ENCODE results near the gene SLAMF7. TPM values are rescaled to one million over a fixed set of nuclear protein-coding genes. Genes with fewer than 3 reads are reported as not detected.

SLAMF7 gene
- total RNA-seq, 1 donor from 2014 or later, result not detected

DNA sequence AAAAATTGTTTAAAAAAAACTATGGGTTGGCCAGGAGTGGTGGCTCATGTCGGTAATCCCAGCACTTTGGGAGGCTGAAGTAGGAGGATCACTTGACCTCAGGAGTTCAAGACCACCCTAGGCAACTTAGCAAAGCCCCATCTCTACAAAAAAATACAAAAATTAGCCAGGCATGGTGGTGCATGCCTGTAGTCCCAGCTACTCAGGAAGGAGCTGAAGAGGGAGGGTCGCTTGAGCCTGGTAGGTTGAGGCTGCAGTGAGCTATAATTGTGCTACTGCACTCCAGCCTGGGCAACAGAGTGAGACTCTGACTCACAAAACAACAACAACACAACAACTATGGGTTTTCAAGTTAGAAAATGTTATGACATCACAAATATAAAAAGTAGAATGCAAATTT lies 16.4 kb downstream of the SLAMF7 start:
- Histone ChIP-seq H3K9me3 (no peaks in the 10 kb centered on the region), H3K4me1 (no peaks in the 10 kb centered on the region), H3K36me3 (no peaks in the 10 kb centered on the region), H3K27ac (no peak overlapping the region), H3K27me3 (no peaks in the 10 kb centered on the region), H3K4me3 (no peak overlapping the region)
- TF ChIP-seq, protein P1, sequence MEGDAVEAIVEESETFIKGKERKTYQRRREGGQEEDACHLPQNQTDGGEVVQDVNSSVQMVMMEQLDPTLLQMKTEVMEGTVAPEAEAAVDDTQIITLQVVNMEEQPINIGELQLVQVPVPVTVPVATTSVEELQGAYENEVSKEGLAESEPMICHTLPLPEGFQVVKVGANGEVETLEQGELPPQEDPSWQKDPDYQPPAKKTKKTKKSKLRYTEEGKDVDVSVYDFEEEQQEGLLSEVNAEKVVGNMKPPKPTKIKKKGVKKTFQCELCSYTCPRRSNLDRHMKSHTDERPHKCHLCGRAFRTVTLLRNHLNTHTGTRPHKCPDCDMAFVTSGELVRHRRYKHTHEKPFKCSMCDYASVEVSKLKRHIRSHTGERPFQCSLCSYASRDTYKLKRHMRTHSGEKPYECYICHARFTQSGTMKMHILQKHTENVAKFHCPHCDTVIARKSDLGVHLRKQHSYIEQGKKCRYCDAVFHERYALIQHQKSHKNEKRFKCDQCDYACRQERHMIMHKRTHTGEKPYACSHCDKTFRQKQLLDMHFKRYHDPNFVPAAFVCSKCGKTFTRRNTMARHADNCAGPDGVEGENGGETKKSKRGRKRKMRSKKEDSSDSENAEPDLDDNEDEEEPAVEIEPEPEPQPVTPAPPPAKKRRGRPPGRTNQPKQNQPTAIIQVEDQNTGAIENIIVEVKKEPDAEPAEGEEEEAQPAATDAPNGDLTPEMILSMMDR (IDR thresholded peaks at IDR 0.05), result no peak
- intact Hi-C loops (cut with DNase I), result no loop called here
- DNase-seq (ENCODE audit: low spot score in 2 of 2), result no peak

DNA sequence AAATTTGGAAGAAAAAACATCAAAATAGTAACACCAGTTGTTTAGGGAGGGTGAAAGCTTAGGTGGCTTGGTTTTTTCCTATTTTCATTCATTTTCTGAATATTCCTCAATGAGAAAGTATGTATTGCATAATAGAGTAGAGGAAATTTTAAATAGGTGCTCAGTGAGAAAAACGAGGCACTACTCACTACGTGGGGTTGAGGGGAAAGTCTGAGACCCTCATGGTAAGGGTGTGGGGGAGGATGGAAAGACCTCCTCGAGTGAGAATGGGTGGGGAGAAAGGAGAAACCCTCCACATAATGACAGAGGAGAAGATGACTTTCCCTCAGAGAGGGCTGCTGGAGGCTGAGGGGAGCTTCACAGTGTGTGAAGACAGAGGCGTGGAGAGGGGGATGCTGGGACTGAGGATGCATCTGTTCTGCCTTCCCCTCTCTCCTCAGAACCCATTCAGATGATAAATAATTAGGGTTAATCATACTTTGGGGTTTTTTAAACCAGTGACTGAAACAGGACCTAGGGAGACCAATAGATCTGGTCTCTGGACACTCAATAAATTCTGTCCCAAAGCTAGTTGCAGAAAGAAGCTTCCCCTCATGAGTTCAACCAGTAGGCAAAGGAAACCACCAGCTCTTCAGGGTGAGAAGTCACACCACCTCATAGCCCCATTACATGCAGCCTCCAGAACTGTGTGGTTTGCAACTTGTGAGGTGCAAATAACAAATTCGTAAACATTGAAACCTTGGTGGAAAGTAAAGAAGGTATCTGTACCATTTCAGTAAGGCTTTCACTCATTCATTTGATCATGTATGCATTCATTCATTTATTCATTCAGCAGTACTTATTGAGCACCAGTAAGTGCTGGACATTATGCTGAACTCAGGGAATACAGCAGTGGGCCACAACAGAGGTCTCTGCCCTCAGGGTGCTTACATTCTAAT lies 17.1 kb downstream of the SLAMF7 start:
- Histone ChIP-seq H3K36me3 (no peaks in the 10 kb centered on the region), H3K4me3 (no peak overlapping the region), H3K27ac (no peak overlapping the region), H3K27me3 (no peaks in the 10 kb centered on the region), H3K9me3 (no peaks in the 10 kb centered on the region), H3K4me1 (no peaks in the 10 kb centered on the region)
- TF ChIP-seq, protein P1 (IDR thresholded peaks at IDR 0.05), result no peak
- intact Hi-C loops (cut with DNase I), result no loop called here
- no peak for DNase-seq (ENCODE audit: low spot score in 2 of 2)

- H3K9me3 ChIP-seq, result no peaks in the 10 kb centered on the region
- TF ChIP-seq, protein P1 (IDR thresholded peaks at IDR 0.05), result no peak
- no peaks in the 10 kb centered on the region for H3K36me3 ChIP-seq
- H3K27ac ChIP-seq, result no peak overlapping the region
- H3K4me1 ChIP-seq, result no peaks in the 10 kb centered on the region
- intact Hi-C loops (cut with DNase I), result no loop called here
- no peak for DNase-seq (ENCODE audit: low spot score in 2 of 2)
- no peaks in the 10 kb centered on the region for H3K27me3 ChIP-seq
- H3K4me3 ChIP-seq, result no peak overlapping the region
Observed at GRCh38 chr1:160756849-160757201, 17.8 kb downstream of the SLAMF7 start.

- Histone ChIP-seq H3K27ac (no peak overlapping the region), H3K4me1 (no peaks in the 10 kb centered on the region), H3K27me3 (no peaks in the 10 kb centered on the region), H3K4me3 (no peak overlapping the region), H3K9me3 (no peaks in the 10 kb centered on the region), H3K36me3 (no peaks in the 10 kb centered on the region)
- intact Hi-C loops (cut with DNase I), result no loop called here
- DNase-seq (ENCODE audit: low spot score in 2 of 2), result no peak
- TF ChIP-seq, protein P1 (IDR thresholded peaks at IDR 0.05), result no peak
Observed at GRCh38 chr1:160758521-160758920, 19.5 kb downstream of the SLAMF7 start.

- Histone ChIP-seq H3K36me3 (no peaks in the 10 kb centered on the region), H3K4me3 (no peak overlapping the region), H3K9me3 (no peaks in the 10 kb centered on the region), H3K27ac (no peak overlapping the region), H3K27me3 (no peaks in the 10 kb centered on the region), H3K4me1 (no peaks in the 10 kb centered on the region)
- intact Hi-C loops (cut with DNase I), result no loop called here
- DNase-seq (ENCODE audit: low spot score in 2 of 2), result no peak
- TF ChIP-seq, protein P1 (IDR thresholded peaks at IDR 0.05), result no peak
Observed at GRCh38 chr1:160759740-160760139, 20.7 kb downstream of the SLAMF7 start.

Data from ascending aorta (tissue), 2 donors.